C4-2B (cell line): ENCODE results near the gene SYCE1.

Experiments used
- ZFX ChIP-seq: fragments of 450-650 bp; IDR thresholded peaks from 2 replicates; pipeline ENCODE4 v1.6.1; 2017
- TF ChIP-seq, protein P1 (sequence below): fragments of 450-650 bp; conservative IDR thresholded peaks from 2 replicates; pipeline ENCODE4 v1.5.1; 2017; ENCODE audit warnings: mild to moderate bottlenecking

DNA sequence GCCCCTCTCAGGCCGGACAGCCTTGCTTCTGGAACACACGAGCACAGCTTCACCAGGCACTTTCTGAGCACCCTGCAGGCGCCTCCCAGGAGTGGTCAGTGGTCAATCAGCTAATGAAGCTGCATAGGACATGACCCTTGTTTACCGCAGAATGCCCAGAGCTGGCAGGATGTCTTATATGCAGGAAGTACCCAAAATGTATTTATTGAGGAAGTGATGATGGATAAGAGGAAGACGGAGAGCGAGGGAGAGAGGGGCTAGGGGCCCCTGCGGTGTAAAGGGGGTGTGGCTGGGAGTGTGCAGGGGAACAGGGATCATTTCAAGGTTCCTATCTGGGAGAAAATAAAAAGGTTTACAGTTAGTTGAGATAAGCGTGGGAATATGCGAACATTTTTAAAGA is 34.9 kb downstream of the SYCE1 start:
- TF ChIP-seq, protein P1, sequence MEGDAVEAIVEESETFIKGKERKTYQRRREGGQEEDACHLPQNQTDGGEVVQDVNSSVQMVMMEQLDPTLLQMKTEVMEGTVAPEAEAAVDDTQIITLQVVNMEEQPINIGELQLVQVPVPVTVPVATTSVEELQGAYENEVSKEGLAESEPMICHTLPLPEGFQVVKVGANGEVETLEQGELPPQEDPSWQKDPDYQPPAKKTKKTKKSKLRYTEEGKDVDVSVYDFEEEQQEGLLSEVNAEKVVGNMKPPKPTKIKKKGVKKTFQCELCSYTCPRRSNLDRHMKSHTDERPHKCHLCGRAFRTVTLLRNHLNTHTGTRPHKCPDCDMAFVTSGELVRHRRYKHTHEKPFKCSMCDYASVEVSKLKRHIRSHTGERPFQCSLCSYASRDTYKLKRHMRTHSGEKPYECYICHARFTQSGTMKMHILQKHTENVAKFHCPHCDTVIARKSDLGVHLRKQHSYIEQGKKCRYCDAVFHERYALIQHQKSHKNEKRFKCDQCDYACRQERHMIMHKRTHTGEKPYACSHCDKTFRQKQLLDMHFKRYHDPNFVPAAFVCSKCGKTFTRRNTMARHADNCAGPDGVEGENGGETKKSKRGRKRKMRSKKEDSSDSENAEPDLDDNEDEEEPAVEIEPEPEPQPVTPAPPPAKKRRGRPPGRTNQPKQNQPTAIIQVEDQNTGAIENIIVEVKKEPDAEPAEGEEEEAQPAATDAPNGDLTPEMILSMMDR, result no peak
- TF ChIP-seq ZFX, result no peak
